ENCODE data around the gene TMEM50B. TPM values are rescaled to one million over a fixed set of nuclear protein-coding genes. Genes with fewer than 3 reads are reported as not detected.

Gene TMEM50B
- total RNA-seq, 1 donor from 2014 or later, result 39.5 TPM

DNA sequence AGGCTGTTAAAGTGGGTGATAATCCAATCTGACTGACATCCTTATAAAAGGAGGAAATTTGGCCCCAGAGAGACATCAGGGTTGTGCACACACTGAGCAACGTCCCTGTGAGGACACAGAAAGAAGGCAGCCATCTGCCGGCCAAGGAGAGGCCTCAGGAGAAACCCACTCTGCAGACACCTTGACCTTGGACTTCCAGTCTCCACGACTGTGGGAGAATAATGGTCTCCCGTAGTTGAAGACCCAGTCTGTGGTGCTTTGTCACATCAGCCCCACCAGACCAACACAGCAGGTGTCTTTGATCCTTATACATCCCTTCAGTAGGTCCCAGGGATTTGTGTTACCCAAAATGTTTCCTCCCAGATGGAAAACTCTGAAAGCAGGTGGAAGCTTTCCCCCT, 16.0 kb upstream of the TMEM50B start:
- TF ChIP-seq CTCF (IDR thresholded peaks at IDR 0.05; ENCODE audit: unreplicated experiment), result no peak
- no peak overlapping the region for H3K27ac Mint-ChIP-seq

DNA sequence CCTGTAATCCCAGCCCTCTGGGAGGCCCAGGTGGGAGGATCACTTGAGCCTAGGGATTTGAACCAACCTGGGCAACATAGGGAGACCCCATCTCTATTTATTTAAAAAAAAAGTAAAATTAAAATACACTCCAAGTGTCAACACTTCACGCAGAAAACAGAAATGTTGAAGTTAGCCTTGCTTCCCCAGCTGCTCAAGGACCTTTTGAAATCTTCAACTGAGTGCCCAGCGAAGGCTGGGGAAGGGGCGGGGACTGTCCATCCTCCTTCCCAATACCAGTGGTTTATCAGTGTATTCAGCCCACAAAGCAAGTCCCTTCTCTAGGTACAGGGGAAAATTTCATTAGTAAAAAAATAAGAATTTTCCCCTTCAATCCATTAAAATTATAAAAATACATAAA, 14.0 kb upstream of the TMEM50B start:
- Mint-ChIP-seq H3K4me3 (peak overlapping the region; percentile 36), H3K36me3 (peaks cover 6% of the 10 kb centered on the region), H3K4me1 (peaks cover 11% of the 10 kb centered on the region), H3K27me3 (ENCODE audit: low read depth) (no peaks in the 10 kb centered on the region), H3K27ac (no peak overlapping the region), H3K9me3 (no peaks in the 10 kb centered on the region)
- no peak for DNase-seq (ENCODE audit: low spot score in 2 of 2, unreplicated experiment in 2 of 2)
- TF ChIP-seq CTCF (IDR thresholded peaks at IDR 0.05; ENCODE audit: unreplicated experiment), result no peak

More for the DNA sequence above, 16.0 kb upstream of the TMEM50B start:
- Mint-ChIP-seq H3K36me3 (no peaks in the 10 kb centered on the region), H3K4me1 (peaks cover 10% of the 10 kb centered on the region), H3K4me3 (no peak overlapping the region), H3K27me3 (ENCODE audit: low read depth) (no peaks in the 10 kb centered on the region), H3K9me3 (no peaks in the 10 kb centered on the region)
- DNase-seq (ENCODE audit: low spot score in 2 of 2, unreplicated experiment in 2 of 2), result no peak

DNA sequence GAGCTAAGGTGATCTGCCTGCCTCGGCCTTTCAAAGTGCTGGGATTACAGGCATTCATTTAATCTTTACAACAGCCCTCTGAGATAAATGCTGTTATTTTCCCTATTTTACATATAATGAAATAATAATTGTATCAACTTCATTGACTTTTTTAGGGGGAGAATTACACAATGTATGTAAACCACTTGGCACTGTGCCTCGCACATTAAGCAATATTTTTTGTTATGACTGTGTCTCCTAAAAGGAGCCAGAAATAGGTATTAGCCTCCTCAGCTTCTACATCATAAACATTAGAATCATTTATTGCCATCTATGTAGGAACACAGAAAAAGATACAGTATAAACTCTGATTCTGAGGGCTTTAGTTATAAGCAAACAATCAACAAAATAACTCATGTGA, 12.8 kb upstream of the TMEM50B start:
- no peak overlapping the region for H3K27ac Mint-ChIP-seq
- no peak for DNase-seq (ENCODE audit: low spot score in 2 of 2, unreplicated experiment in 2 of 2)
- peaks cover 7% of the 10 kb centered on the region for H3K36me3 Mint-ChIP-seq
- H3K4me1 Mint-ChIP-seq, result peaks cover 11% of the 10 kb centered on the region
- TF ChIP-seq CTCF (IDR thresholded peaks at IDR 0.05; ENCODE audit: unreplicated experiment), result no peak
- H3K4me3 Mint-ChIP-seq, result peak overlapping the region; percentile 51
- H3K9me3 Mint-ChIP-seq, result no peaks in the 10 kb centered on the region
- H3K27me3 Mint-ChIP-seq (ENCODE audit: low read depth), result no peaks in the 10 kb centered on the region

DNA sequence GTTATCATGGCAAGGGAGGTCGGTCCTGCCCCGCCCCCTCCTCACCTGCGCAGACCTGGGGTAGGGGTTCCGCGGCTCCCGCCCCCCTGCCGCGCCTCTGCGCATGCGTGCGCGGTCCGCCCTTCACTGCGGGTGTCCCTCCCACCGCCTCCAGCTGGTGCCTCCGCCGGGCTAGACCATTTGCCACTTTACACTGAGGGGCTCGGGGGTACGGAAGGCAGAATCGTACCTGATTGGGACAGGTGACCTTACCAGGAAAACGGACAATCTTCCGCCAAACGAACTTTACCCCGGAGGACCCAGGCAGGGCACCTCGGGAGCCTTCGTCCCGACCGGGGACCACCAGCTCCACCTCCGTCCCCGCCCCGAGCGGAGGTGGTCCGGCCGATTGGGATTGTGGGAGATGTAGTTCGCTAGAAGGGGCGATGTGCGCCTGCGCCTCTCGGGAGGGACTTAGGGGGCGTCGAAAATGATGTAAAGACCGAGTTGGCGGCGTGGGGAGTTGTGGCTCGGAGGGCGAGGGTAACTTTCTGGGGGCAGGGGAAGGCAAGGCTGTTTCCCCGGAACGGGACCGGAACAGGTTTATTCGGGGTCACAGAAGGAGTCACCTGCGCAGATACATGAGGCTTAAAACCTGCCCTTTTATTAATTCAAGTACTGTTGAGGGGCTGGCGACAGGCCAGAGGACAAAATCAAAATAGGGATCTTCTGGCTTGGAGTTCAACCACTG, 11.8 kb upstream of the TMEM50B start, which contains the start of gene DNAJC28:
Gene DNAJC28, minus strand, starts transcription at position 344 of the 730 bp plus-strand sequence. CDS start 2,323 bp downstream, outside the sequence.
- DNase-seq (ENCODE audit: low spot score in 2 of 2, unreplicated experiment in 2 of 2), result peak; percentile 93 to 97
- H3K27me3 Mint-ChIP-seq (ENCODE audit: low read depth), result no peaks in the 10 kb centered on the region
- H3K4me1 Mint-ChIP-seq, result peaks cover 11% of the 10 kb centered on the region
- no peaks in the 10 kb centered on the region for H3K9me3 Mint-ChIP-seq
- H3K4me3 Mint-ChIP-seq, result peak within 1 kb of the TSS; percentile 80
- peak within 1 kb of the TSS; percentile 83 for H3K27ac Mint-ChIP-seq
- peaks cover 7% of the 10 kb centered on the region for H3K36me3 Mint-ChIP-seq
- no peak for TF ChIP-seq CTCF (IDR thresholded peaks at IDR 0.05; ENCODE audit: unreplicated experiment)

- H3K27me3 Mint-ChIP-seq (ENCODE audit: low read depth), result no peaks in the 10 kb centered on the region
- peak overlapping the region; percentile 80 for H3K4me3 Mint-ChIP-seq
- H3K4me1 Mint-ChIP-seq, result peaks cover 11% of the 10 kb centered on the region
- no peak for DNase-seq (ENCODE audit: low spot score in 2 of 2, unreplicated experiment in 2 of 2)
- TF ChIP-seq CTCF (IDR thresholded peaks at IDR 0.05; ENCODE audit: unreplicated experiment), result no peak
- H3K27ac Mint-ChIP-seq, result peak overlapping the region; percentile 78
- peaks cover 7% of the 10 kb centered on the region for H3K36me3 Mint-ChIP-seq
- no peaks in the 10 kb centered on the region for H3K9me3 Mint-ChIP-seq
These were observed 11.2 kb upstream of the TMEM50B start for GRCh38 chr21:33490991-33491372.

All from mesothelial cell of epicardium (in vitro differentiated cells).